Endothelial cell of hepatic sinusoid (primary cell): ENCODE results near the gene SH3BP5.
"Not testable (repeated sequence)": the region's sequence is repeated elsewhere in the genome, so short reads cannot be mapped to it uniquely, and the experiment has no call there.

Experiments used
- in situ Hi-C: cut with HindIII; loops from 2 replicates; pipeline ENCODE4 v1.10.0; 2017; ENCODE audit warnings: low sequenced_read_pairs

The SH3BP5 gene, protein sequence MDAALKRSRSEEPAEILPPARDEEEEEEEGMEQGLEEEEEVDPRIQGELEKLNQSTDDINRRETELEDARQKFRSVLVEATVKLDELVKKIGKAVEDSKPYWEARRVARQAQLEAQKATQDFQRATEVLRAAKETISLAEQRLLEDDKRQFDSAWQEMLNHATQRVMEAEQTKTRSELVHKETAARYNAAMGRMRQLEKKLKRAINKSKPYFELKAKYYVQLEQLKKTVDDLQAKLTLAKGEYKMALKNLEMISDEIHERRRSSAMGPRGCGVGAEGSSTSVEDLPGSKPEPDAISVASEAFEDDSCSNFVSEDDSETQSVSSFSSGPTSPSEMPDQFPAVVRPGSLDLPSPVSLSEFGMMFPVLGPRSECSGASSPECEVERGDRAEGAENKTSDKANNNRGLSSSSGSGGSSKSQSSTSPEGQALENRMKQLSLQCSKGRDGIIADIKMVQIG

DNA sequence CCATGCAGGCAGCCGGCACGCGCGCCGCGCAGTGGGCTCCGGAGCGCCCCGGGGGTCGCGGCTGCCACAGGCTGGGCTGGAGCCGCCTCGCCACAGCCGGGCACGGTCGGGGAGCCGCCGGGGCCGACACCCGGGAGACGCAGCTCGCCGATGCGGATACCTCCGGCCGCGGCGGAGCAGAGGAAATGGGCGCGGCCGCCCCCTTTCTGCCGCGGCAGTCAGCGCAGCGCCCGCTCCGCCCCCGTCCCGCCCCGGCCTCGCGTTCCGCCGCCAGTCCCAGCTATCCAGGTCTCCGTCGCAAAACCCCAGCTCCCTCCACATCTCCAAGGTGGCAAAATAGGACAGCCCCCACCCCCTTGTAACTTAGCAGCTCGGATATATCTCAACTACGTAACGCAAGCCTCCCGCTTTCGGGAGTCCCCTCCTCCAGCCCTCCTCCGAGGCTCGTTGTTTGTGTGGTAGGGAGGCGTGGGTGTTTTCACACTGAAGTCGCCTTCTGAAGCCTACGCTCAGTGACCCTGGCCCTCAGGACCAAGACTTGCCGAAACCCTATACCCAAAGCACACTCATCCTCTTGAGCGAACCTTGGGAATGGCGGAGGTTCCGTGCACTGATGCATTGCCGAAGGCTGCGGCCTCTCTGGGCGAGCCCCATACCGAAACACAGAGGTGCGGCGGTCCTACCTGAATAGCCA, at the start of gene SH3BP5:
SH3BP5 (minus strand) TSS at position 182 of the 694 bp plus-strand sequence; CDS start at position 4, 178 bp downstream.
- in situ Hi-C loops: loop anchor here (25.0 kb wide), 1 partner anchor 105 kb away; the partner anchor contains the start of genes EAF1 and METTL6

DNA sequence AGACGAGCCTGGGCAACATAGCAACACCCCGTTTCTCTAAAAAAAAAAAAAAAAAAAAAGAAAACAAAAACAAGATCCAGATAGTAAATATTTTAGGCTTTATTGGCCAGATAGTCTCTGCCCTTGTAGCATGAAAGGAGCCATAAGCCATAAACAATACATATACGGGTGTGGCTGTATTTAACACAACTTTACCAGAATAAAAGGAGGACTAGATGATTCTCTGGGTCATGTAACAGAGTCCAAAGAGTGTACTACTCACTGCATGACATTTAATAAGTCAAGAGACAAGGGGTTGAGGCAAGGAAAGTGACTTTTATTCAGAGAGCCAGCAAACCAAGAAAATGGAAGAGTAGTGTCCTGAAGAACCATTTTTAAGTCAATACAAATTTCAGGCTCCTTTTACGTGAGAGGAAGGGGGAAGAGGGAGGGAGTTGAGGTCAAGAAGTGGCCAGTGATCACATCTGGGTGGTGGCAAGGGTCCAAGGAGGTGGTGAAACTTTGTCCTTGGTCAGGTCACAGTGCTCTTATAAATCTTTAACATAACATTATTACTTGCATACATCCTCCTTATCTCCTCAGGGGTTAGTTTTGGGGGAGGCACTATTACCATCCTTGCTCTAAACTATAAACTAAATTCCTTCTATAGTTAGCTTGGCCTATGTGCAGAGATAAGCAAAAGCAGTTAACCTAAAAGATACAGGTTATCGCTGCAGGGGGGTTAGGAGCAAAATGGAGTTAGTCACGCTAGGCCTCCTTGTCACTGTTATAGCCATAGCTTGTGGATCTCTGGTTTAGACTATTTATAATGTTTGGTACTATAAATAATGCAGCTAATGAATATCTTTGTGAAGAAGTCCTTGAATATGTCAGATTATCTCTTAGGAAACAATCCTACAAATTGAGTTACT, 48.8 kb upstream of the SH3BP5 start:
- in situ Hi-C loops: no loop called here

DNA sequence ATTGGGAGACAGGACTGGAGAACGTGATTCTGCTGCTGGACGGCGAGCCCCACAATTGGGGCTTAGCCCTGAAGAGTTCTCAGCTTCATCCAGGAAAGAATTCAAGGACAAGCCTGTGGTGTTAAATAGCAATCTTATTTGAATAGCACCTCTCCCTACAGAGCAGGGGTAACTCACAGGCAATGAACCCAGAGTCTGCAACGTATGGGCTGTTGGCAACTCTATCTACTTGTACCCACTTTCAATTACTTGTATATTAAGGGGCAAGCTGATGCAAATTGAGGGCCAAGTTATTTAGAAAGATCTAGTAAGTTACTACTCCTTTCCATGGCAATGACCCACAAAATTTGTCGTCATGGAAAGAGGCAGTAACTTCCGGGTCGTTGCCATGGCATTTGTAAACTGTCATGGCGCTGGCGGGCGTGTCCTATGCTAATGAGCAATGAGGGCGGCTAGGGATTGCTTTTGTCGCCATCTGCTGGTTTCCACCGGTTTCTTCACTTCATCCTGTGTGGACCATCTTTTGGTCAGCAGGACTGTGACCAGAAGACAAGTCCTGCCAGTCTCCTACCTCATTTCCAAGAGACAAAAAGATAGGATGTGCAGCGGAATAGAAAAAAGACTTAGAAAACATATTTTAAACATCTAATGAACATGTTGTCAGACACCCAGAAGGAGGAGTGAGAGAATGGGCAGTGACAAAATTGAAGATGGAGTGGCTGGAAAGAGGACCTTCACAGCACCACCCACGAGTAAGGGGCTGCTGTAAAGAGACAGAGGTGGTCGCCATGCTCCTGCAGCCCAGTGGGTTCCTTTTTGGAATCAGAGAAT, 45.8 kb upstream of the SH3BP5 start:
- in situ Hi-C loops: no loop called here

DNA sequence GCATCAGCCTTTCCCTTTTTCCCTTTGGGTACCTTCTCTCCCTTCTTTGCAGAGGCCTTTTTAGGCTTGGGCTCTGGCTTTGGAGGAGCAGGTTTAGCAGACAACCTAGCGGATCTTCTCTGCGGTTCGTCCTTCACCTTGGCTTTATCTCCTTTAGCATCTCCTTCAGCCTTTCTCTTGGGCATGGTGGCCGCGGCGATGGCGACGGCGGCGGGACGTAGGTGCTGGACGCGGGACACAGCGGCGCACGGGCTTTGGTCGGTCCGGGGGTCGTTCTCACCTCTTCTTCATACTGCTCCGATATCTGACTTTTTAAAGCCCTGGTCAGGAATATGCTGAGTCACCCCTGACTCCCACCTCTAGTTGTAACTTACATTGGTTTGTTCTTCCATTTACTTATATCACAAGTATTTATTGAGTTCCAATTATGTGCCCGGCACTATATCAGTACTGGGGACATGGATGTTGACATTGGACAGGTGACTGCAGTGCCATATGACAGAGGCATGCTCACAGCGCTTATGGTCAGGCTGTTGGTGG, 43.1 kb upstream of the SH3BP5 start:
- in situ Hi-C loops: no loop called here

DNA sequence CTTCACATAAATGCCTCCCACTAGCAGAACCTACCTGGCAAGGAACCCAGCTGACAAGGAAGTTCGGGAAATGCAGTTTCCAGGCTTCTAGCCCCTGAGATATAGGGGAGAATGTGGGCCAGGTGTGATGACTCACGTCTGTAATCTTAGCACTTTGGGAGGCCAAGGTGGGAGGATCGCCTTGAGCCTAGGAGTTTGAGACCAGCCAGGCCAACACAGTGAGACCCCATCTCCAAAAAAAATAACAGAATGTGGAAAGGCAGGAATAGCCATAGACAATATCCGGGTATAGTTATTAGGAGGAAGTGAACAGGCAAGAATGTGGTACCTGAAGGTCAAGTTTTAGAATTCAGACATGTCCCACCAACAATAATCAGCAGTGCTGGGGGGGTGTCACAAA, 40.5 kb upstream of the SH3BP5 start:
- in situ Hi-C loops: no loop called here

DNA sequence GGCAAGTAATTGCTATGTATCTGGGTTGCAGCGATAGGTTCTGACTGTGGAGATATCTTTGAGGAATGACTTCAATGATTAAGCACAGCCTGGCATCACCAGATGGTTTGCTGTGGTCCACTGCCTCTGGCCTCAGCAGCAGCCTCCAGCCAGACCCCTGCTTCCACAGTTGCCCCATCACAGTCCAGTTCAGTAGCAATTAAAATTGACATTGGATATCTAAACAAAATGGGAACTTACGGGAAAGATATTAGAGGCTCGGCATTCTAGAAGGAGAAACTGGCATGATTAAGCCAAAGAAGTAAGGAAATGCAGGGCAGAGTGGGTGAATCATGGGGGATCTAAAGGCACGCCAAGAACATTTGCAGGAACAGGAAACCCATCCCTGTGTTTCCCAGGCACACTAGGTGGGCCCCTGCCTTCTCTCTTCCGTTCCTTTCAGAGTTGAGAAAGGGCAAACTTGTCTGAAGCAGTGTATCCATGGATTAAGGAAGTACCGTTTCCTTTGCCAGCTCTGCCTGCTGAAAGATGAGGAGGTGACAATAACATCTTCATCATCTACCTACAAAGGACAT, 36.3 kb upstream of the SH3BP5 start:
- in situ Hi-C loops: no loop called here

DNA sequence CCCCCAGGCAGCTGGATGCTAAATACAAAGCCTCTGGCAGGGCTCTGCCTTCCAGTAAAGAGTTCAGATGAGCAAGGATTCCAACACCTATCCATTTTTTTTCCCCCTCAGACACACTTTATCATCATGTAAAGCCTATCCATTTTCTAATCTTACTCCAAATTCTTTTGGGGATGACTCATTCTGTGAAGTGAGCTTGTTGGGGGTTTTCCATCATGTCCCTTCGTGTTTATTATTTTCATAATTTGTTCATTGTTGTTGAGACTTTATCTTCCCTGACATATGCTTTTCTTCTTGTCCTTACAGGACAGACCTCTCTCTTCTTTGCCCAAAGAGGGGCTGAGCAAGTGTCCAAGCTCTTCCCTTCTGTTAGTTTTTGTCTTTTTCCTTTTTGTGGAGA, 34.7 kb upstream of the SH3BP5 start:
- in situ Hi-C loops: no loop called here

DNA sequence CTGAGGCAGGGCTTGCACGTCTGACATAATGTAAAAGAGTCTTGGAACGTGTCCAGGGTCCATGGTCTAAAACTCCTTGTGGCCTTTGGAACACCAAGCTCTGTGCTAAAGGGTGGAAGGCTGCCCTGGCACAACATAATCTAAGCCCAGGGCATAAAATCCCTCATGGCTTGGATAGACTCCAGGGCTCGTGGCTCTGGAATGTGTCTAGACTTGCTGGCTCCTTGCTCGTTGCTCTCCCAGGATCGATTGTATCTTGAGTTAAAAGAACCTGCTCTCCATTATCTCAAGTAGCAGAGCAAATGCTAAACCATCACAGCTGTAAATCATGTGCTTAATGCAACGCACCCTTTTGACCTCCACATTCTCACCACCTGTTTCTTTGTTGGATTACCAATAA, 31.7 kb upstream of the SH3BP5 start:
- in situ Hi-C loops: not testable (repeated sequence)

DNA sequence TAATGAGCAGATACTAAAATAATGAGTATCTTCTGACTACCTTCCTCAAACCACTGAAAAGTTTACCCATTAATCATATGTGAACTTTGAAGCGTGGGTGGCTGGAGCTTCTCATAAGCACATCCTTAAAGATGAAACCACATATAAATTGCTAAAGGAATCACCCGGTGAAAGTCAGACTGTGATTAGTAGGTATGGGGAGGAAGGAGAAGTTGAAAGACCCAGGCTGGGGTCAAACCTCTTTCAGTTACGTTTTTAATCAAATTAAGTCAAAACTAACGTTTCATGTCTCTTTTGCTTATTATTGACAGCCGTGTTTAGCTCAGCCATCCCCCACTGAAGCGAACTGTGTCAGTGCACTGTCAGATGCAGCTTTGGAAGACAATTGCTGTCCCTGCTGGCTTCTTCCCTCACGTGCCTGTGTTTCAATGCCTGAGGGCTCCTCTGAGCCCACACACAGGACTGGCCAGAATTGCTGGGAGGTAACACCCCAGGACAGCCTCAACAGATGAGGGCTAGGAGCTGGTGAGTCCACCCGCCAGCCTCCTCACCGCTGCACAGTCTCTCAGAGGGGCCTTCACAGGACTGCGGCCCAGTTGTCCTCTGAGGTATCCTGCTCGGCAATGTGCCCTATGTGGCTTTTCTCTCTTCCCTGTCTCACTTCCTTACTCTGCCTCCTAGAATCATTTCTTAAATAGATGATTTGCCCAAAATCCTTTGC, 29.3 kb upstream of the SH3BP5 start:
- in situ Hi-C loops: no loop called here

DNA sequence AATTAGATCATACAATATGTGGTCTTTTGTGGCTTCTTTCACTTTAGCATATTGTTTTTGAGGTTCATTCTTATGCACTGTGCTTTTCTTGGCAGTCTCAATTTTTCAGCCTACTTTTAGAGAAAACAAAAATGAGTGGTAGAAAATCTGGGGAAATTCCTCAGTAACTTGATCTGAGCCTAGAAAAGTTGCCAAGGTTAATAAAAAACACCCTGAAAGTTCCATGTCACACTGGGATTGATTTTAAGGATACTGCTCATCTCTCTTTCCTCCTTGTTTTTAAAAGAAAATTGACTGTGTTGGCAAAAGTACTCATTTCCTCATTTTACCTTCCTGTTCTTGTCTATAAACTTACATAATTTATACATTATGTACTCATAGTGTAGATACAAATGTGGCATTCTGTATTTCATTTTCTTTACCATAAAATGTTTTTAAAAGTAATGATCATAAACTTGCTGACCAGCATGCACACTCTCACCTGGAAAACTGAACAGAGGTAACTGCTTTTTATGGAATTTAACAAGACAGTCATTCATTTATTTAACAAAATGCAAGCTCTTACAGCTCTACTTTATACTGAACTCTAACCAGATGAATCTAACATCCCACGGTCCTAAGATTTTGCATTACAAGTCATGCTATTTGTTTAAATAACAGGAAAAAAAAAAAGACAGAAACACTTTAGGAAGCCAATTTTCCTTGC, 28.6 kb upstream of the SH3BP5 start:
- in situ Hi-C loops: no loop called here

DNA sequence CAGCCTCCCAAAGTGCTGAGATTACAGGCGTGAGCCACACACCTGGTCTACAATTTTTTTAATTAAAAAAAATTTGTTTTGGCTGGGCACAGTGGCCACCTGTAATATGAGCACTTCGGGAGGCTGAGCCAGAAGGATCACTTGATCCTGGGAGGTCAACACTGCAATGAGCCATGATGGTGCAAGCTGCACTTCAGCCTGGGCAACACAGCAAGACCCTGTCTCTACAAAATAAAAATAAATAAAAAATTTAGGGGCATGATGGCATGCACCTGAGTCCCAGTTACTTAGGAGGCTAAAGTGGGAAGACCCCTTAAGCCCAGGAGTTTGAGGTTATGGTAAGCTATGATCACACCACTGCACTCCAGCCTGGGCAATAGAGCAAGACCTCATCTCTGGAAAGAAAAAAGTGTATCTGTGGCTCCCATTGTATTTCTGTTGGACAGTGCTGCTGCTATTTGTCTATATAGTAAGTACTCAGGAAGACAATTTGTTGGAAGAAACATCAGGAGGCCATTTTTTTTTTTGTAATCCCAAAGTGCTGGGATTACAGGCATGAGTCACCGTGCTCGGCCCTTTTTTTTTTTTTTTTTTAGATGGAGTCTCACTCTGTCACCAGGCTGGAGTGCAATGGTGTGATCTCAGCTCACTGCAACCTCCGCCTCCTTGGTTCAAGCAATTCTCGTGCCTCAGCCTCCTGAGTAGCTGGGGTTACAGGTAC, 27.5 kb upstream of the SH3BP5 start:
- in situ Hi-C loops: no loop called here

DNA sequence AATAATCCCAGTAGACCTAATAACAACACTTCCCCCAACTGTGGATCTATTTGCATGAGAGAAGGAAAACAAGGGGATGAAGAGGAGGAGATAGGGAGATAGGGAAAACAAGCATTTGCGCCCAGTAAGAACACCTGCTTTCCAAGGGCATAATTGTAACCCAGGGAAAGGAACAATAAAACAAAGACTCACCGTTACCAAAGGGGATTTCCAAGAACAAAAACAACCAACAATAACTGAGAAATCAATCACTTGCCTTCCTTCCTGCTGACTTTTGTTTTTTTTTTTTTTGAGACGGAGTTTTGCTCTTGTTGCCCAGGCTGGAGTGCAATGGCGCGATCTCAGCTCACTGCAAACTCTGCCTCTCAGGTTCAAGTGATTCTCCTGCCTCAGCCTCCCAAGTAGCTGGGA, 24.3 kb upstream of the SH3BP5 start:
- in situ Hi-C loops: not testable (repeated sequence)

DNA sequence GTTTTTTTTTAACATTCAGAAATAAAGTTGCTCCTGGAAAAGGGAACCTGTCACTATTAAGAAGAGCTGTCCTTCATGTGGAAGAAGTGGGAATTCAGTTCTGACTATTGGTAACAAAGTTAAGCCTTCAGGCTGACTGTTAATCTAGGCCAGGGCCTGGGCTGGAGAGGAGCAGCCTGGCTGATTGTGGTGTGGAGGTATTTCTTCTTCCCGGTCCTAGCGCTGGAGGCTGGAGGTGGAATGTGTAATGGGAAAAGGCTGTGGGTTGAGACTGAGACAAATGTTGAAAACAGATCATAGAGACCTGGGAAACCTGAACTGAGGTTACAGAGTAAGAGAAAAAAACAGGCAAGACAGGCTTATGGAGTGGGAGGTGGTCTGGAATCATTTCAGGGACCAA, 23.8 kb upstream of the SH3BP5 start:
- in situ Hi-C loops: no loop called here

DNA sequence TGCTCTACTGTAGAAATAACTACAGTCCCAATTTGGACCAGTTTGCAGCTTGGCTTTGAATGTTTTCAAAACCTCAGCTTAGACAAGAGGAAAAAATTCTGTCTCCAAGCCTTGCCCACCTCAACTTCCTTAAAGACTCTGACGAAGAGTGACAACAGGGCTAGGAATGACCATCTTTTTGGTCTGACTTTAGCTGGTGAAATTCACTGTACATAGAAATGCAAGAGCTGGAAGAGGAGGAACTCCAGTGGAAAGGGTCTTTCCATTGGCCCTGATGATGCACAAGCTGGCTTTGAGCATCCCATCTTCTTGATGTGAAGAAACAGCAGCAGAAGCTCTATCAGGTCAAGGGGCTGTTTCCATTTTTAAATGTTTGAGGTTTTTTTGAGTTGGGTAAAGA, 22.7 kb upstream of the SH3BP5 start:
- in situ Hi-C loops: no loop called here

DNA sequence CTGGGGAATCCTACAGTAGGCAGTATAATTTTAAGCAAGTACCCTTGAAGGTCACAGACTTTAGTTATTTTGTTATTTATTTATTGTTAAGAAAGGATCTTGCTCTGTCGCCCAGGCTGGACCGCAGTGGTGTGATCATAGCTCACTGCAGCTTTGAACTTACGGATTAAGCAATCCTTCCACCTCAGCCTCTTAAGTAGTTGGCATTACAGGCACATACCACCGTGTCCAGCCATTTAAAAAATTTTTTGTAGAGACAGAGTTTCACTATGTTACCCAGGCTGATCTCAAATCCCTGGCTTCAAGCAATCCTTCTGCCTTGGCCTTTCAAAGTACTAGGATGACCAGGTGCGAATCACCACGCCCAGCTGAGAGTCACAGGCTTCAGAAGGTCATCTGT, 22.1 kb upstream of the SH3BP5 start:
- in situ Hi-C loops: no loop called here

DNA sequence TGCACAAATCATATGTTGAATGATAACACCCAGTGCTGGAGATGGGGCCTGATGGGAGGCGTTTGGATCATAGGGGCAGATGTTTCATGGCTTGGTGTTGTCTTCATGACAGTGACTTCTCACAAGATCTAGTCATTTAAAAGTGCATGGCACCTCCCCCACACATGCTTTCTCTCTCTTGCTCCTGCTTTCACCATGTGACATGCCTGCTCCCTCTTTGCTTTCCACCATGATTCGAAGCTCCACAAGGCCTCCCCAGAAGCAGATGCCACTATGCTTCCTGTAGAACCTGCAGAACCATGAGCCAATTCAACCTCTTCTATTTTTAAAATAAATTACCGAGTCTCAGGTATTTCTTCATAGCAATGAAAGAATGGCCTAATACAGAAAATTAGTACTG, 17.8 kb upstream of the SH3BP5 start:
- in situ Hi-C loops: no loop called here

DNA sequence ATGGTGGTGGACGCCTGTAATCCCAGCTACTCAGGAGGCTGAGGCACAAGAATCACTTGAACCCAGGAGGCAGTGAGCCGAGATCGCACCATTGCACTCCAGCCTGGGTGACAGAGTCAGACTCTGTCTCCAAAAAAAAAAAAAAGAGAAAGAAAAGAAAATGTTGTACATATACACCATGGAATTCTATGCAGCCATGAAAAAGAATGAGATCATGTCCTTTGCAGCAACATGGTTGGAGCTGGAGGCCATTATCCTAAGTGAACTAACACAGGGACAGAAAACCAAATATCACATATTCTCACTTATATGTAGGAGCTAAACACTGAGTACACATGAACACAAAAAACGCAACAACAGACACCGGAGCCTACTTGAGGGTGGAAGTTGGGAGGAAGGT, 17.1 kb upstream of the SH3BP5 start:
- in situ Hi-C loops: loop anchor here (5.0 to 25.0 kb wide), 2 partner anchors 52 to 88 kb away; partner anchors contain the start of genes EAF1 and METTL6

DNA sequence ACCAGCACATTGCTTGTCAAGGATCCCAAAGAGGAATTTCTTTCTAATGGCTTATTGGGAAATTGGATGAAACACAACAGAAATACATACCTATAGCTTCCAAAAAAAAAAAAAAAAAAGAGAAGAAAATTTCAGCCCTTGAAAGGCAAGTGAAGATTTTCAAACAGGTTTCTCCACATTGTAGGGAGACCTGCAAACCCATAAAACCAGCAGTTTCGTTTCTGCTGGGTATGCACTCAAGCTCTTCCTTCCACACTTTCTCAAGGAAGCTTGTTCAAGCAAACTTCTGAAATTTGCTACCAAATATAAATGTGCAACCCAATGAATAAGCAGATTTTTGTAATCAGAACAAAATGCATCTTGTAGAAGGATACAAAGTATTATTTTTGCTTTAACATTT, 15.9 kb upstream of the SH3BP5 start:
- in situ Hi-C loops: loop anchor here (5.0 to 25.0 kb wide), 2 partner anchors 51 to 89 kb away; partner anchors contain the start of genes EAF1 and METTL6
